Right lobe of liver (tissue), 6 donors: ENCODE results near the gene OAF. TPM values are rescaled to one million over a fixed set of nuclear protein-coding genes. Genes with fewer than 3 reads are reported as not detected.
"Not testable (repeated sequence)": the region's sequence is repeated elsewhere in the genome, so short reads cannot be mapped to it uniquely, and the experiment has no call there.

Source experiments
- ATAC-seq, 4 donors: fragments of 200-7000 bp; cut with Tn5 transposase; one replicate each; pipeline ENCODE4 v1.9.1; 2020; ENCODE audit warnings: mild to moderate bottlenecking in 4 of 4, moderate library complexity in 4 of 4
- DNase-seq, 3 donors: peaks; one replicate each; pipeline ENCODE4 v3.0.0-alpha.2; 2020
- H3K27ac ChIP-seq, 3 donors: fragments of 200-600 bp; one replicate each; pipeline ENCODE4 v1.8.0; 2022
- H3K27me3 ChIP-seq, 2 donors: fragments of 200-600 bp; one replicate each; pipeline ENCODE4 v1.8.0; 2022
- H3K36me3 ChIP-seq, 4 donors: fragments of 200-600 bp; sonication (generic) in 1 of 4; one replicate each; pipeline versions ENCODE4 v1.5.1 to v1.8.0; 2017 to 2022; ENCODE audit warnings: control low read depth in 1 of 4
- H3K4me1 ChIP-seq, 4 donors: fragments of 200-600 bp; sonication (generic) in 1 of 4; one replicate each; pipeline versions ENCODE4 v1.5.1 to v1.8.0; 2017 to 2022; ENCODE audit warnings: control low read depth in 1 of 4
- H3K4me3 ChIP-seq, 3 donors: fragments of 200-600 bp; one replicate each; pipeline ENCODE4 v1.8.0; 2022
- H3K9me3 ChIP-seq, 4 donors: fragments of 200-600 bp; sonication (generic) in 1 of 4; one replicate each; pipeline versions ENCODE4 v1.5.1 to v1.8.0; 2017 to 2022; ENCODE audit warnings: control low read depth in 1 of 4
- POLR2A ChIP-seq: fragments of 450-650 bp; IDR thresholded peaks from one replicate; pipeline ENCODE4 v1.6.1; 2017; ENCODE audit warnings: antibody characterized with exemption, mild to moderate bottlenecking
- WGBS: methylation state at CpG from one replicate; pipeline ENCODE4 v1.1.6; 2018; ENCODE audit warnings: low coverage, low lambda C conversion rate; ENCODE audit not compliant: insufficient coverage; ENCODE audit errors: missing lambda C conversion rate; 5-methylcytosine and 5-hydroxymethylcytosine counted together
- intact Hi-C, 2 donors: fragments of 100-400 bp; cut with DNase I; formaldehyde crosslinking; loops; one replicate each; pipeline versions ENCODE4 v1.11.2 to v1.14.1; 2022
- total RNA-seq, 6 experiments: library from RNA; depleted of rRNA in 2 of 6; stranded (reverse); fragments of >200 nt in 2 of 6; fragmentation: NEBNext Ultra II Directional in 3 of 6; extraction: Animal tissue kit (Norgen Biotek cat#: 25700) in 3 of 6; gene quantifications; one replicate each; pipeline versions ENCODE4 v1.1.0 to v1.2.4, GENCODE V29; 2016 to 2023
- TF ChIP-seq, protein P1 (sequence below), 4 donors: fragments of 200-600 bp in 3 of 4; fragments of 450-650 bp in 1 of 4; IDR thresholded peaks; one replicate each; pipeline versions ENCODE4 v1.5.1 to v1.8.0; 2016 to 2022; ENCODE audit warnings: antibody characterized with exemption in 4 of 4, mild to moderate bottlenecking in 2 of 4
- donor health status: DM: no; HTN: yes; CAD: no.
- donor health status: DM: no; HTN: no; CAD: no.
- donor health status: DM: no; HTN: no; CAD: no.
- donor health status: DM: no; HTN: yes; CAD: no.
- donor health status: DM: no; HTN: yes; CAD: no.

Gene OAF
- total RNA-seq, 6 experiments from 2014 or later: 199 to 271 (median 220) TPM

- H3K9me3 ChIP-seq: no peaks in the 10 kb centered on the region
- no peak overlapping the region for H3K27ac ChIP-seq
- intact Hi-C loops: loop anchor here (5.0 kb wide), 4 partner anchors 53 to 128 kb away; no protein-coding TSS in a partner anchor
- DNase-seq: no peak
- 51% methylated on average over 3 of the region's 5 CpGs for WGBS
- no peak overlapping the region for H3K4me3 ChIP-seq
- H3K4me1 ChIP-seq: peaks cover 0 to 13% (median 3%) of the 10 kb centered on the region in 4 donors
- no peak for ATAC-seq
- H3K27me3 ChIP-seq: no peaks in the 10 kb centered on the region
- H3K36me3 ChIP-seq: no peaks in the 10 kb centered on the region
- TF ChIP-seq, protein P1, sequence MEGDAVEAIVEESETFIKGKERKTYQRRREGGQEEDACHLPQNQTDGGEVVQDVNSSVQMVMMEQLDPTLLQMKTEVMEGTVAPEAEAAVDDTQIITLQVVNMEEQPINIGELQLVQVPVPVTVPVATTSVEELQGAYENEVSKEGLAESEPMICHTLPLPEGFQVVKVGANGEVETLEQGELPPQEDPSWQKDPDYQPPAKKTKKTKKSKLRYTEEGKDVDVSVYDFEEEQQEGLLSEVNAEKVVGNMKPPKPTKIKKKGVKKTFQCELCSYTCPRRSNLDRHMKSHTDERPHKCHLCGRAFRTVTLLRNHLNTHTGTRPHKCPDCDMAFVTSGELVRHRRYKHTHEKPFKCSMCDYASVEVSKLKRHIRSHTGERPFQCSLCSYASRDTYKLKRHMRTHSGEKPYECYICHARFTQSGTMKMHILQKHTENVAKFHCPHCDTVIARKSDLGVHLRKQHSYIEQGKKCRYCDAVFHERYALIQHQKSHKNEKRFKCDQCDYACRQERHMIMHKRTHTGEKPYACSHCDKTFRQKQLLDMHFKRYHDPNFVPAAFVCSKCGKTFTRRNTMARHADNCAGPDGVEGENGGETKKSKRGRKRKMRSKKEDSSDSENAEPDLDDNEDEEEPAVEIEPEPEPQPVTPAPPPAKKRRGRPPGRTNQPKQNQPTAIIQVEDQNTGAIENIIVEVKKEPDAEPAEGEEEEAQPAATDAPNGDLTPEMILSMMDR (IDR thresholded peaks at IDR 0.05): no peak
- TF ChIP-seq POLR2A: no peak
Measured at GRCh38 chr11:120173807-120174206, 37.0 kb upstream of the OAF start.

DNA sequence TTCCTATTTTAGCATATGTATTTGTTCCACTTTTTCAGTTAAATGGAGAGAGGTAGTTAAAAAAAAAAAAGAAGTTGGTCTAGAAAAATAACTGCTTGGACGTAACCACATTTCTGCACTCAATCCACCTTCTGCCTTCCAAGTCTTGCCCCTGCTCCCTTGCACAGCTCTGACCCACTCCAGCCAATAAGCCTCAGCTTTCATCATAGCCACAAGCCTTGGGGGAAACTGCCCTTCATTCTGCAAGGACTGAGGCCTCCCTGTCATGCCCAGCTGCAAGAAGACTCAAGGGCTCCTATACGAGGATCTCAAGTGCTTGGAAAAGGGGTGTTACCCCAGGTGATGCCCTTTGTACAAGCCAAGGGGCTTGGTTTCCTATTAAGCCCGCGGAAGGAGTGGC lies 36.0 kb upstream of the OAF start:
- TF ChIP-seq, protein P1 (IDR thresholded peaks at IDR 0.05): no peak
- no peak for TF ChIP-seq POLR2A
- ATAC-seq (no peak), DNase-seq (no peak)
- Histone ChIP-seq H3K27me3 (no peaks in the 10 kb centered on the region), H3K9me3 (no peaks in the 10 kb centered on the region), H3K4me3 (no peak overlapping the region), H3K27ac (no peak overlapping the region), H3K36me3 (no peaks in the 10 kb centered on the region), H3K4me1 (peaks cover 0 to 2% (median under 1%) of the 10 kb centered on the region in 4 donors)
- 61% methylated on average over 4 of the region's 4 CpGs for WGBS
- intact Hi-C loops: loop anchor here (5.0 kb wide), 4 partner anchors 52 to 127 kb away; no protein-coding TSS in a partner anchor

- H3K27me3 ChIP-seq: no peaks in the 10 kb centered on the region
- TF ChIP-seq POLR2A: no peak
- TF ChIP-seq, protein P1 (IDR thresholded peaks at IDR 0.05): no peak
- H3K27ac ChIP-seq: no peak overlapping the region
- no peak overlapping the region for H3K4me3 ChIP-seq
- 71% methylated on average over 2 of the region's 5 CpGs for WGBS
- no peaks in the 10 kb centered on the region for H3K9me3 ChIP-seq
- ATAC-seq (no peak), DNase-seq (no peak)
- peaks cover 0 to 24% (median 5%) of the 10 kb centered on the region in 4 donors for H3K4me1 ChIP-seq
- intact Hi-C loops: no loop called here
- H3K36me3 ChIP-seq: no peaks in the 10 kb centered on the region
Measured at GRCh38 chr11:120178561-120179056, 32.2 kb upstream of the OAF start.

DNA sequence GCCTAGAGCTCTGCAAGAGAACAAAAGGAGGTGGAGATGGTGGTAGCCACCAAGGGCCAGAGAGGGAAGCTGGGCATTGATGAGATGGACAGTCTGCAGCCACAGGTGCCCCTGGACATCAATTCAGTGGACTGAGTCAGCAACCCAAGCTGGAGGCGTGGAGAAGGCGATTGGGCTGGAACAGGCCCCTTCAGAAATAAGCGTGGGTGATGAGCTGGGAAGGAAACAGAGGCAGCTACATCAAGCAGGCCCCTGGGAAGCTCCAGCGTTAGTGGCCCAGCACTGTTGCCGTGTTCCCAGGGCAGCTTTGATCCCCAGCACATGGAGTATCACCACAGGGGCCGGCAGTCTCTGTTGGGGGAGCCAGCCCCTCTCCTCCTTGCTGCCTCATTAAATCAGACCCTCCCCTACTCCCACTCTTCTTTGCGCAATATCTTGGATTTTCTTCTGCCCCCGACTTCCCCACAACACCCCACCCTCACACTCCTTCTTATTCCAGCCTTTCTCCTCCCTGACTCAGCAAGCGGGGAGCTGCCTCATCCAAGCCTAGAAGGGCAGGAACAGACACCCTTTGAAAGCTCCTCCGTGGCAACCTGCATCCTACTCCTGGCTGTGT lies 31.7 kb upstream of the OAF start:
- ATAC-seq: no peak
- TF ChIP-seq, protein P1 (IDR thresholded peaks at IDR 0.05): no peak
- TF ChIP-seq POLR2A: no peak
- peak in 1 of 3 donors; percentile 24 for DNase-seq
- no peaks in the 10 kb centered on the region for H3K9me3 ChIP-seq
- H3K4me1 ChIP-seq: peaks cover 0 to 29% (median 7%) of the 10 kb centered on the region in 4 donors
- H3K36me3 ChIP-seq: no peaks in the 10 kb centered on the region
- no peak overlapping the region for H3K4me3 ChIP-seq
- 76% methylated on average over 6 of the region's 10 CpGs for WGBS
- H3K27me3 ChIP-seq: no peaks in the 10 kb centered on the region
- no peak overlapping the region for H3K27ac ChIP-seq
- intact Hi-C loops: no loop called here

DNA sequence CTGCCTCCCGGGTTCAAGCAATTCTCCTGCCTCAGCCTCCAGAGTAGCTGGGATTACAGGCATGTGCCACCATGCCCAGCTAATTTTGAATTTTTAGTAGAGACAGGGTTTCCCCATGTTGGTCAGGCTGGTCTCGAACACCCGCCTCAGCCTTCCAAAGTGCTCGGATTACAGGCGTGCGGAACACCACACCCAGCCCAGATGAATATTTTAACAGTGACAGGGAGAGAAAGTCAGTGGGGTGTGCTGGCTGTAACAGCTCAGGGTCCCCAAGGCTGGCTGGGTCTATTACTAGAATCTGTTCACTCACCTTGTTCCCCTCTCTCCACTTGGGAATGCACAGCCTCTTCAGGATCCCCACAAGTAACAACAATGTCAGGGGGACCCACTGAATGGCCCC lies 30.8 kb upstream of the OAF start:
- H3K4me3 ChIP-seq, H3K27me3 ChIP-seq, H3K9me3 ChIP-seq, intact Hi-C loops, DNase-seq, H3K36me3 ChIP-seq, ATAC-seq, H3K27ac ChIP-seq: not testable (repeated sequence)
- 95% methylated on average over 6 of the region's 6 CpGs for WGBS
- peaks cover 0 to 30% (median 7%) of the 10 kb centered on the region in 4 donors for H3K4me1 ChIP-seq
